Hematopoietic multipotent progenitor cell treated with erythropoietin and hydrocortisone succinate and interleukin-3 and kit ligand, for 15 days (in vitro differentiated cells): Measurements from ENCODE around the gene JAM3.

Experiments used
- DNase-seq: peaks from one replicate; pipeline ENCODE4 v3.0.0-alpha.2; 2015; ENCODE audit warnings: low spot score

The JAM3 gene

DNA sequence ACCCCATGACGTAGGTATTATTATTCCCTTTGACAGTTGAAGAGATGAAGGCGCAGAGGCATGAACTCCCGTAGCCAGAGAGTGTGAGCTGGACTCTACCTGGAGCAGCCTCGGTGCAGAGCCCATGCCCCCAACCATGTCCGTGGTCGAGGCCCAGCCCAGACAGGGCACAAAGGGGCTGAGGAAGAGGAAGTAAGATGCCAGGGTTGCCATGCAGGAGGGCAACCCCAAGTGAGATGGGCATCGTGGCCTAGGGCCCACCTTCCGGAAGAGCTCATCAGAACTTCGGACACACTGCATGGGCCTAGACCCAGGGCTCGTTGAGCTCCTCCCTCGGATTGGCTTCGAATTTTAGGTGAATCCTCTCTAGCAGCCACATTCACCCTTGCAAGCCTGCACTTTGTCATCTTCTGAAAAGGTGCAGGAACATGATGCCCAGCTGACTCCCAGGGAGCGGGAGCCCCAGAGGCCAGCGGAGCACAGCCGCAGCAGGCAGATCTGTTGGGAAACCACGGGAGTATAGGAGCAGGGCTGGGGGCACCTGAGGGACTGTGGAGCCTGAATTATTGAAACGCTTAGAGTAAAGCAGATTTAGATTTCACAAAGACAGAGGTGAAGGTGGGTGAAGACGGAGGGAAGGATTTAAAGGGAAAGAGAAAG lies 29.0 kb upstream of the JAM3 start:
- no peak for DNase-seq

DNA sequence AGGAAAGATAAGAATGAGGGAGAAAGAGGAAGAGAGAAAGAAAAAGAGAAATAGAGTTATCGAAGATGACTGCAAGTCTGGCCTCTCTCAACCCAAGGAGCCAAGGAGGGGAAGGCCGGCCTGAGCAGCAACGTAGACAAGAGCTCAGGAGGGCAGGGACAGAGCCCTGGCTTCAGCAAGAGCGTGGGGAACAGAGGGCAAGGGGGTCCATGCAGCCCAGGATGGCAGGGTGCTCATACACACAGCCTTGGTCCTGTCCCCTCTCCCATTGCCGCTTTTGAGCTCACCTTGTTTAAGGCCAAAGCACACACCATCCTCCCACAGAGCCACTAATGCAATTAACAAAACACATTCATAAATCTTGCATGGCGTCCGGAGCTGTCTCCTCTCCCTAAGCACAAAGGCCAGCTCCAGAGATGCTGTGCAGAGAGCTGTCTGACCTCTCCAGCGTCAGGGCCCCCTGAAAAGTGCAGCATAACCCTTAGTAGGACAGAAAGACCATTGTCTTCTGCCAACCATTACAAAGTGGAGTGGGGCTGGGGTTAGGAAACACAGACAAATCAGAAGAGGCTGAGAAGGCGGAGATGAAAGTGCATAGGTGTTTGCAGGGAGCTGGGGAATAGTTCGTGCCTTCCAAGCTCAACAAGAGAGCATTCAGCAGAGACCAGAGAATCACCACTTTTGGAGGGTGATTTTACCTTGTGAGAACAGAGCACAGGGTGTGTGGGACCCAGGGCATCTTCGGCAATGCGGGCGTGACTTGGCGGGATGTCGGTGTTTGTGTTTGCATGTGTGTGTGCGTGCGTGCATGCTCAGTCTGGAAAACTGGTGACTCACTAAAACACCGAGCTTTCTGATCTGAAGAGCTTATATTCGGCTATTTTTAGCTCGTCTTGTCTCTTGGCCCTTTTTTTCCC lies 28.2 kb upstream of the JAM3 start:
- DNase-seq = no peak

DNA sequence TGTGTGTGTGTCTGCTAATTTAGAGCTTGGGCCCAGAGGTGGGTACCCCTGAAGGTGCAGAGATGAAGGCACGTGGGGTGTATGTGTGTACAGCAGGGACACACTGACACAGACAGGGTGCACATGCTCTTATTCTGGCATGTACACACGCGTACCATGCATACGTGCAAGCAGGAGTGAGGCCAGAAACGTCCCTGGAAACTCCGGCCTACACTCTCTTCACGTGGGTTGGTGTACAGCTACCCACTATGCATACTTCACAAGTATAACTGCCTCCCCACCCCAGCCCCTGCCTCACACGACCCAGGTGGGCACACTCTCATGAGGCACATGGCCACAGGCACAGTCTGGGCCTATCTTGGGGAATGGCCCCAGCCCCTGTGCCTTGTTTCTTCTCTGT lies 27.5 kb upstream of the JAM3 start:
- no peak for DNase-seq

DNA sequence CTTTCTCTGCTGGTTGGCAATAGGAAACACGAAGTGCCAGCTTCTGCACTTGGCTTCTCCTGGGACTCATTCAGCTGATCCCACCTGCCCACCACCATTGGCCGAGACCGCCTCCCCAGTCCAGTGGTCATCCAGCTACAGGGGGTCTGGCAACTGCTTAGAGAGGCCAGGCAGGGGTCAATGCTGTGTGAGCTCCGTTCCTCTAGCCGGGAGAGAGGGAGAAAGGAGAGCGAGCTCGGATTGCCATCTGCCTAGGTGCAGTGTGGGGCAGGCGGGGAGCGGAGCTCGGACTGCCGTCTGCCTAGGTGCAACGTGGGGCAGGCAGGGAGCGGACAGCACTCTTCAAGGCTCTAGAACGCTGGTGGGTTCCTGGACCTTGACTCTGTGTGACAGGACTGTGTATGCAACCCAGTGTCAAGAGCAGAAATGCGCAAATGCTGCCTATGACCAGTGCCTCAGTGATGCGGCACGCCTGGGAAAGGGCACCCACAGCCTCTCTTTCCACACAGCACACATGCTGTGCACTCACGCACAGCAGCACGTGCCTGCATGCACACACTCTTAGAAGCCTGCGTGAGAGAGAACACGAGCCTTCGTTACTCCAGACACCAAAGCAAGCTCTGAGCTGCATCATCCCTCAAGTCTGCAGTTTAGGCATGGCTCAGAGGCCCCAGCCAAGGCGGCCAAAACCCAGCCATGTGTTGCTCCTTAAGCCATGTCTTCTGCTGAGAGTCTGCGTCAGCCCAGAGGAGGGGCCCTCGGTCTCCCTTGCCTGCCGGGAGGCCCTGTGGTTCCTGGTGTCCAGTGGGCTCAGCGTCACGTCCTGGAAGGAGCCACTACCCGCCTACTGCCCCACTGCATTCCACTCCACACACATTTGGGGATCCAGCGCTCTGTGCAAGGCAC lies 26.8 kb upstream of the JAM3 start:
- no peak for DNase-seq

DNA sequence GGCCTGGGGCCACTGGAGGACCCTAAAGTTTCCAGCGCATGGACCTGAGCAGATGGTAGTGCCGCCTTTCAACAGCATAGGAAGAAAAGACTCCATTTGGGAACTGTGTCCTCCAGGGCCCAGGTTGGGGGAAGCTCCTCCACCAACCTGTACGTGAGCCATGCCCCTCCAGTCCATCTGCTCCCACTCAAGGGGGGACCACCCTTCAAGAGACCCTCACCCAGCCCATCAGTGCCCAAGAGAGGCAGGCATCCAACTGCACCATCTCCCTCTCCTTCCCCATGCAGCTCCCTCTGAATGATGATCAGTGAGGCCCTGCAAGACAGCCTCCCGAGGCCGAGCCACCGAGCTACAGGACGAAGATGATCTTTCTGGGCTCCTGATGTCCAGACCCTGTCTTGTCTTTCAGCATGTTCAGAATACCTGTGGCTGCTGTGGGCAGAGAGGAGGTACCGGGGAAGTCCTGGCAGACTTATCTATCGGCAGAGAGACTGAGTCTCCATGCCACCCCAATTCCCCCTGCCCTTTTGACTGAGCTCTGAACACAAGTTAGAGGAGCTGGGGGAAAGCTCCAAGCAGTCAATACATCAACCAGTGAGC lies 25.0 kb upstream of the JAM3 start:
- DNase-seq = no peak

DNA sequence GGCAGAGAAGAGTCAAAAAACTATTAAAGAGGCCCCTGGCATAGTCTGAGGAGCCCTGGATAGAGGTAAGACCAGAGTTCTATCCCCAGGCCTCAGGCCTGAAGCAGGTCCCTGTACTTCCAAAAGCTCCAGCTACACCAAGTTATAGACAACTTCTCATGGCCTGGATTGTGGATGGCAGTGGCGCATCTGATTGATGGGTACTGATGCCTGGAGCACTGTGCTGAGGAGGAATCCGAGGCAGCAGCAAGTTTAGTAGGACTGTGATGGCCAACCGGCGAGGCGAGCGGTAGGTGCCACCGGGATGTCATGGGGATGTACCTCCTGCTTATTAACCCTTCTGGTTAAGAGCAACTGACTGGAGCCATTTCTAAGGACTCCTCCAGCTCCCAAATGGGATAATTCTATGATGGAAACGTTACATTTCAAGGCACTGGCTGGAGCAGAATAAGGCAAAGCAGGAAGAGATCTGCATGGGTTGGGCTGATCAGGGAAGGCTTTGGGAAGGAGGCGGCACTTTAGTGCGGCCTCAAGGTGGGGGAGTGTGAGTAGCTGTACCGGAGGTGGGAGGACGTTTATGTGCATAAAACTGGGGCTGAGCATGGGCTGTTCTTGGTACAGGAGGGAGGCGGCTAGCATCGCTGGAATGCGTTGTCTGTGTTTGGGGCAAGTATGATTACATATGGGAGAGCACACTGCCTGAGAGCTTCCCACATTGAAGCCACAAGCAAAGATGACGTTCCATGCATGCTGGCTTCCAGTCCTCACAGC lies 24.2 kb upstream of the JAM3 start:
- no peak for DNase-seq

DNA sequence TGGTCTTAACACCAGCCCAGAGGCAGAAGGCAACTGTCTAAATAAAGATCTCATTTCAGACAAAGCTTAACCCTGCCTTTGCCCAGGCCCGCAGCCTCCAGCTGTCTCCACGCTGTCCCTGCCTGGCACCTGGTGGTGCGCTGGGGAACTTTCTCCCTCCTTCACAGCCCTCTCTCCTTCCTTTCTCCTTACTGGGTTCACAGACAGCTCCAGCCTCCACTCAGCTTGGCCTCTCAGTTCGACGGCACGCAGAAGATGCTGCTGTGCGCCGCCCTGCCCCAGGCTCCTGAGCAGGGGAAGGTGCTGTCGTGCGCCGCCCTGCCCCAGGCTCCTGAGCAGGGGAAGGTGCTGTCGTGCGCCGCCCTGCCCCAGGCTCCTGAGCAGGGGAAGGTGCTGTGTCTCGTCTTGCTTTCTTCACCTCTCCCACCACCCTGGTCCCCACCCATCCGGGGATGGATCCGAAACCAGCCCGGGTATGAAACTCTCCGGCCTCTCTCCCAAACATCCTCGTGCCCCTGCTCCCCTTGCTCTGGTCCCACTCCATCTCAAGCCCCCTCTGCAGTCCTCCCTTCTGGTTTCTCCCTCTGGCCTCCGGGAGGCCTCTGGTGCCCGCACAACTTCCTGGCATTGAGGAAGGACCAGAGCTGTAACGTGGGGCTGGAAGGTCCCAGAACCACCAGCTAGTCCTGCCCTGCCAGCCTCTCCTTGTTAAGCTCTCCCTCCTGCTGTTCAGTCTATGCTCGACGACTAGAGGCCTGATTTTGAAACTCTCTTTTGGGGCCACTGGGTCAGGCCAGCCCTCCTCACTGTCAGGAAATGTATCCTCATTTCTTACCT lies 22.9 kb upstream of the JAM3 start:
- no peak for DNase-seq

DNA sequence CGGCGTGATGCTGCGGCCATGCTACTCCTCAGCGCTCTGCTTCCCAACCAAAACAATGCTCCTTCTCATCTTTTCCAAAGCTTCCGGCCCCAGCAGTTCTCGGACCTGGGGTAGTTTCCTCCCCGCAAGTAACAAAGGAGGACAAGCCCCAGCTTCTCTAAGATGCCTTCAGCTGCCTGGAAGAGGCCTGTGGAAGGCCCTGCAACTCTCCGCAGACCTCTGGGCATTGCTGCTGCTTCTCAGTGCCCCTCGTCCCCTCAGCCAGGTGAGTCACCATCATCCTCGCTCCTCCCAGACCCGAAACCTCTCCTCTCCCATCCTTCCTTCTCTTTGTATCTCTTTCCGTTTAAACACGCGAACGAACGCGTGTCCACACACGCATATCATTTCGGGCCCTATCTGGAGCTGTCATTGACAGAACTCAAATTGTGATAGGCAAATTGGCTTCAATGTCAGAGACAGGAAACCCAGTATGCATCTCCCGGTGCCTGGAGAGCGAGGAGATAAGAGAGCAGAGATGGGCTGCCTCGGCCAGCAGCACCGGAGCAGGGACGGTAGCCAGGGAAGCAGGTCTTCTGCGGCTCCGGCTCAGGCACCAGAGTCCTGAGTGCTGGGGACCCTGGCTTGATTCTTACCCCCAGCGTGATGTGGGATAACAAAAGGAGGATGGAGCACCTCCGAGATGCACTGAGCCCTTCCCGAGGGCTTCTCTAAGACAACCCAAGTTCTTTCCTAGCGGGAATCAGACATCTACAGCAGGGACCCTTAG lies 22.0 kb upstream of the JAM3 start:
- no peak for DNase-seq

DNA sequence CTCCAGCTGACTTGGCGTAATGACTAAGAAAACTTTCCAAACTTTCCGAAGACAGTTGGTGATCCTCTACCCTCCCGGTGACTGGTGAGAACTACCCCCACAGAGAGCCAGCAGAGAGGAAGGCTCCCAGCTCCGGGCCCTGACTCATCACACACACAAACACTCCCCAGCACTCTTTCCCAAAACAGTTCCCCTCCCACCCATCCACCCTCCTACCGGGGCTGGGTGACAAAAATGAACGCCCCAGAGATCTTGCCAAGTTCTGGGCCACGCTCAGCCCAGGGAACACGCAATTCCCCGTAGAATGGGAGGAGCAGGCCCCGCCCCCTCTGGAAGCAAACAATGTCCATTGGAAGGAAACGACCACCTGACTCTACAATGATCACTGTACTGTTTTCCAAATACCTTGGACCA lies 21.3 kb upstream of the JAM3 start:
- no peak for DNase-seq

DNA sequence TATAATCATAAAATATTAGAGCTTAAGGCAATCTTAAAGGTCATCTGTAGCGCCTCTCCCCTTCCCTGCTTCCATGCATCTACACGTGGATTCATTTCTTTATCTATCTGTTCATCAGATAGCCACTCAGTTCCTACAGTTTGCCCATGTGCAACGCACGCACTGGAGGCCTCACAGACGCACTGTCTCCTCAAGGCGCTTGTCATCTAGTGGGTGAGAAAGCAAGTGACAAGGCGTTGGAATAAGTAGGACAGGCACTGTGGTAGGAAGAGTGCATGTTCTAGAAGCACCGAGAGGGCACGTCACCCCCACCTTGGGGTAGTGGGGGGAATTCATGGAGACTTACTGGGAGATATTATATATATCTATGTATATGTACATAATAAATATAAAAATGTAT lies 20.8 kb upstream of the JAM3 start:
- no peak for DNase-seq

DNA sequence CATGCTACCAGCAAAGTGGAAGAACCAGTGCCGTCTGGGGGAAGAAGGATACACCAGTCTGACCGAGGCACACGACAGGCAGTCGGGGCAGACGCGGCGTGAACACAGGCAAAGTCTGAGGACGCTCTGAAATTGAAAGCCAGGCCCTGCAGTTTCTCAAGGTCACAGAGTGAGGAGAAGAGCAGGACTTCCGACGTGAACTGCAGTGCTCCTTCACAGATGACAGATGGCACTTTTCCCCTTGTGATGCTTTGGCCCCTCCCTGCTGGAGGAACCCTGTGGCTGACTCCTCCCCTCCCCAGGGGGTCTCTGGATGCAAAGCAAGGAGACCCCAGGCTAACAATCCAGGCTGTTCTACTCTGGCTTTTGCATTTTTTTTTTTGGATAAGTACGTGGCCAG lies 19.6 kb upstream of the JAM3 start:
- no peak for DNase-seq

DNA sequence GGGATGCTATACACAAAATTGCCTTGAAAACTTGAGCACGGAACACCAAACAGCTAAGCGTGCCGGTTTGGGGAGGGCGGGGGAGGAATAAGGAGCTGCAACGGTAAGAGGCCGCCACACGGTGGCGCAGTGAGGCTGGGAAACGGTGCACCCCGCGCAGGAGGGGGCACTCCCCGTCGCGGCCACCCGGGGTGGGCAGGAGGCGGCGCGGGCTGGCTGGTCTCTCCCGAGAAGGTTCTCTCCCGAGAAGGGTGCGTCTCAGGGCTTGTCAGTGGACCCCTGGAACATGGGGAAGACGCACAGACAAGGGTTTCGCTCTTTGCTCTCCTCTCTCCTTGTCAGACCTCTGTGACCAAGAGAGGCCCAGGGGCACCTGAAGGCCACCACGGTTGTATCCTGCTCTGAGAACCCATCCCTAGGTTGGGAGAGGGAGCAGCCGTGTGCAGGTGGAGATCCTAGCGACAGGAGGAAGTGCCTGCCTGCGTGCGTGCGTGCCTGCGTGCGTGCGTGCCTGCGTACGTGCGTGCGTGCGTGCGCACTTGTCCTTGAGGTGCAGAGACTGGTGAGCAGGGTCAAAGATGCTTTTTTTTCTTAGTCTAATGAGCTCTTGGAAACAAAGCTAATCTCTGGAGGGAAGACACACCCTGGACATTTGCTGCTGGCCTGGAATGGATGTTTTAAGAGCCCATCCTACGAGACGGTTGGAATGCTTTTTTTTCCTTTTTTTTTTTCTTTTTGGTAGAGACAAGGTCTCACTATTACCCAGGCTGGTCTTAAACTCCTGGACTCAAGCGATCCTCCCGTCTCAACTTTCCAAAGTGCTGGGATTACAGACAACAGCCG lies 18.1 kb upstream of the JAM3 start:
- DNase-seq = peak; percentile 47

DNA sequence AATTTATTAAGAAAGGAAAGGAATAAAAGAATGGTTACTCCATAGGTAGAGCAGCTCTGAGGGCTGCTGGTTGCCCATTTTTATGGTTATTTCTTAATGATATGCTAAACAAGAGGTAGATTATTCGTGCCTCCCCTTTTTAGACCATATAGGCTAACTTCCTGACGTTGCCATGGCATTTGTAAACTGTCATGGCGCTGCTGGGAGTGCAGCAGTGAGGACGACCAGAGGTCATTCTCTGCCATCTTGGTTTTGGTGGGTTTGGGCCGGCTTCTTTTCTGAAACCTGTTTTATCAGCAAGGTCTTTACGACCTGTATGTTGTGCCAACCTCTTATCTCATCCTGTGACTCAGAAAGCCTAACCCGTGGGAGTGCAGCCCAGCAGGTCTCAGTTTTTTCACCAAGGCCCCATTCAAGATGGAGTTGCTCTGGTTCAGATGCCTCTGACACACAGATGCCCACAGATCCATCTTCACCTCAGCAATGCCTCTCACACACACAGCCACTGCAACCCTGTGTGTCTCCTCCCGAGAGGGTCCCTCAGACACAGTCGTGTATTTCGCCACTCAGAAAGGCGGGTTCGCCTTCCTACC lies 16.4 kb upstream of the JAM3 start:
- DNase-seq = no peak

DNA sequence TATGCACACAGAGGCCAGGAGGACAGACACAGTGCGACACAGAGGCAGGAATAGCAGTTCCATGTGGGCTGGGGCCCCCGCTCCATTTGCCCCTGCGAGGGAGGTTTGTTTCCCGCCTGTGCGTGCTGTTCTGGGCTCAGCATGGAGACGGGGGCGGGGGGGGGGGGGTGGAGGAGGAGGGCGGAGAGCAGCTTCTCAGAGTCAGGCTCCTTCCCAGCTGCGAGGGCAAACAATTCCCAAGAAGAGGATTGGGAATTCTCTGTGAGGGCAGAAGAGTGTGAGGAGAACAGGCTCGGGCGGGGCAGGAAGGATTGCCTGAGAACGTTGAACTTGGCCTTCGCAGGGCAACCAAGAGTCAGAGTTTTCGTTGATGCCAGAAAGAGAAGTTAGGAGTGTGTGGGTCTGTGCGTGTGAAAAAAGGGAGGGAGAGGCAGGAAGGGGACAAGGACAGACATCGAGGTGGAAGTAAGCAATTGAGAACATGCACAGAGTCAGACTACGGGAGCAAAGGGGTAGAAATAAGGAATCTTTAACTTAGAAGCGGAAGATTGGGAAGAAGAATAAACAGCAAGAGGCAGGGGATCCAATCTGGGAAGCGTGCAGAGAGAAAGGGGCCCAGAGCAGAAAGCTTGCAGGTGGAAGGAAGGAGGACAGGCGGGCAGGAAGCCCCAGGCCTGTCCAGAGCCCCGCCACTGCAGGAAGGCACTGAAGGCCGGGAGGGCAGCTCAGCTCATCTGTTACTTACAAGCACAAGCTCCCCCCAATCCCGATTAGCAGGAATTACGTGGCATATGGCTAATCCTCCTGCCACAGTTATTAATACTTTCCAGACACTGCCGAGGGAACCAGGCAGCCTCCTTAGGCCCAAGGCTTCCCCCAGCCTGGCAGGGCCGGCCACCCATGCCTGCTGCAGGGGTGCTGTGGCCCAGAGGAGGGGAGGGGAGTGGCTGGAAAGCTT lies 15.6 kb upstream of the JAM3 start:
- DNase-seq = no peak

DNA sequence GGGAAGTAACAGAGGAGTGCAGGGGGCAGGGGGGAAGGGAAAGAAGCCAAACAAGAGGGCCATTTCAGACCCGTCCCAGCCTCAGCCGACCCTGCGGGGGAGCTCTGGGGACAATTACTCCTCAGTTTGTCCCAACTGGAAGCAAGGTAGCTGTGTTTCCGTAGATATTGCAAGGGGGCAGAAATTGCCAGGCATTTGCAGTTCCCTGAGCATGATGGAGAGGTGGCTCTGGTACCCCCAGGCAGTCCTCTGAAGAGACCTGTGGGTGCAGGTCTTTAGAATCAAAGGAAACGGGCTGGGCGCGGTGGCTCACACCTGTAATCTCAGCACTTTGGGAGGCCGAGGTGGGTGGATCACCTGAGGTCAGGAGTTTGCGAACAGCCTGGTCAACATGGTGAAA lies 13.8 kb upstream of the JAM3 start:
- no peak for DNase-seq

DNA sequence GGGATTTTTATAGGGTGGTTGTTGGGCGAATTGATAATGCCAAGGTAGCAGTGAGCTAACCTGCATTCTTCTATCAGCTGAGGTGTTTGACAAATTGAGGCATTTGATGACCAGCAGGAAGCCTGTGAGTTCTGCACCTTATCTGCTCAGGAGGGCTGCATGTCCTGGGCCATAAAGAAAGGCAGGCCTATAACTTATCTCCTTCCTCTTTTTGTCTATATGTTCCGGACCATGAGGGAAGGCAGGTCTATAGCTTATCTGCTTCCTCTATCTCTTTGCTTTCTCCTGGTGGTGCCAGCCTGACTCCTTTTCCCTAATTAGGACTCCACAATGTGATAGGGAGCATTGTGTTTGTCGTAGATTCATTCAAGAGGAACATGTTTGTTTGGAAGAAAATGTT lies 8.6 kb upstream of the JAM3 start:
- no peak for DNase-seq
